ENCODE results near the gene IFRD2.

- TF ChIP-seq CTCF (IDR thresholded peaks at IDR 0.05) (peak; percentile 99 to 100 (median 99)), POLR2AphosphoS5 (IDR thresholded peaks at IDR 0.05) (peak; percentile 51 to 85 (median 77))
These were observed 19.1 kb downstream of the IFRD2 start for GRCh38 chr3:50272911-50273688.
